SK-N-SH treated with all-trans-retinoic acid at 6 μM for 48 hours (cell line): Measurements from ENCODE around the gene AARS1.

Experiments used
- ATAC-seq: fragments of 200-7000 bp; cut with Tn5 transposase; 3 replicates; pipeline ENCODE4 v1.9.1; 2020; ENCODE audit warnings: mild to moderate bottlenecking, moderate library complexity
- ARNTL ChIP-seq: fragments of 450-650 bp; formaldehyde crosslinking; IDR thresholded peaks from 2 replicates; pipeline ENCODE4 v1.5.0; 2020; ENCODE audit warnings: low read depth, mild to moderate bottlenecking, moderate library complexity, borderline replicate concordance
- CREB5 ChIP-seq: fragments of 250-450 bp; sonication (Bioruptor Pico); IDR thresholded peaks from 2 replicates; pipeline ENCODE4 v1.5.1; 2020; ENCODE audit warnings: low read depth, mild to moderate bottlenecking, moderate library complexity
- CSRNP3 ChIP-seq: fragments of 250-450 bp; sonication (Bioruptor Pico); IDR thresholded peaks from 2 replicates; pipeline ENCODE4 v1.5.1; 2021; ENCODE audit warnings: mild to moderate bottlenecking, moderate library complexity
- ESRRG ChIP-seq: fragments of 250-450 bp; sonication (Bioruptor Pico); IDR thresholded peaks from 2 replicates; pipeline ENCODE4 v1.6.1; 2021; ENCODE audit warnings: mild to moderate bottlenecking
- GLIS3 ChIP-seq: fragments of 250-450 bp; sonication (Bioruptor Pico); IDR thresholded peaks from 2 replicates; pipeline ENCODE4 v1.5.0; 2020; ENCODE audit warnings: mild to moderate bottlenecking, moderate library complexity
- ISL1 ChIP-seq: fragments of 250-450 bp; sonication (Bioruptor Pico); IDR thresholded peaks from 2 replicates; pipeline ENCODE4 v2.1.2; 2022; ENCODE audit warnings: mild to moderate bottlenecking, moderate library complexity
- OSR1 ChIP-seq: fragments of 250-450 bp; sonication (Bioruptor Pico); IDR thresholded peaks from 2 replicates; pipeline ENCODE4 v1.8.0; 2022; ENCODE audit warnings: moderate library complexity, mild to moderate bottlenecking, inconsistent platforms
- PATZ1 ChIP-seq: fragments of 250-450 bp; sonication (Bioruptor Pico); IDR thresholded peaks from 2 replicates; pipeline ENCODE4 v1.8.0; 2020; ENCODE audit warnings: mild to moderate bottlenecking, moderate library complexity, borderline replicate concordance
- RARB ChIP-seq: fragments of 250-450 bp; sonication (Bioruptor Pico); IDR thresholded peaks from 2 replicates; pipeline ENCODE4 v1.8.0; 2021; ENCODE audit warnings: mild to moderate bottlenecking, moderate library complexity
- SNAI2 ChIP-seq: fragments of 250-450 bp; sonication (Bioruptor Pico); IDR thresholded peaks from 2 replicates; pipeline ENCODE4 v1.5.0; 2020; ENCODE audit warnings: mild to moderate bottlenecking, moderate library complexity
- TCF4 ChIP-seq: fragments of 250-450 bp; sonication (Bioruptor Pico); IDR thresholded peaks from 2 replicates; pipeline ENCODE4 v1.8.0; 2021; ENCODE audit warnings: mild to moderate bottlenecking, moderate library complexity, borderline replicate concordance
- TOX ChIP-seq: fragments of 250-450 bp; sonication (Bioruptor Pico); IDR thresholded peaks from 2 replicates; pipeline ENCODE4 v1.8.0; 2021; ENCODE audit warnings: mild to moderate bottlenecking, moderate library complexity, borderline replicate concordance
- TSHZ2 ChIP-seq: fragments of 250-450 bp; sonication (Bioruptor Pico); IDR thresholded peaks from 2 replicates; pipeline ENCODE4 v1.5.0; 2020; ENCODE audit warnings: mild to moderate bottlenecking, moderate library complexity
- ZC3H10 ChIP-seq: fragments of 250-450 bp; sonication (Bioruptor Pico); IDR thresholded peaks from 2 replicates; pipeline ENCODE4 v1.5.1; 2021; ENCODE audit warnings: mild to moderate bottlenecking, moderate library complexity
- ZFP3 ChIP-seq: fragments of 250-450 bp; sonication (Bioruptor Pico); IDR thresholded peaks from 2 replicates; pipeline ENCODE4 v1.5.0; 2020; ENCODE audit warnings: mild to moderate bottlenecking, moderate library complexity
- ZFP30 ChIP-seq: fragments of 450-650 bp; formaldehyde crosslinking; IDR thresholded peaks from 2 replicates; pipeline ENCODE4 v1.5.0; 2022; ENCODE audit warnings: mild to moderate bottlenecking, moderate library complexity
- ZNF565 ChIP-seq: fragments of 450-650 bp; formaldehyde crosslinking; conservative IDR thresholded peaks from 2 replicates; pipeline ENCODE4 v1.5.0; 2020; ENCODE audit warnings: low read depth, mild to moderate bottlenecking, moderate library complexity
- ZNF8 ChIP-seq: fragments of 450-650 bp; formaldehyde crosslinking; IDR thresholded peaks from 2 replicates; pipeline ENCODE4 v1.5.0; 2020; ENCODE audit warnings: mild to moderate bottlenecking, moderate library complexity

The AARS1 gene

GRCh38 chr16:70298988-70299938 is 10.0 kb upstream of the AARS1 start, which contains the start of gene DDX19B:
Gene DDX19B, plus strand, starts transcription at chr16:70299186. Its CDS starts 112 bp downstream, at chr16:70299298.
- TF ChIP-seq ZNF8 (CRISPR knock-in tag), result no peak
- TF ChIP-seq ZC3H10, result no peak
- TF ChIP-seq OSR1 (CRISPR knock-in tag), result no peak
- no peak for TF ChIP-seq CSRNP3 (CRISPR knock-in tag)
- TF ChIP-seq GLIS3, result no peak
- no peak for TF ChIP-seq RARB (CRISPR knock-in tag)
- no peak for TF ChIP-seq TOX
- no peak for TF ChIP-seq ARNTL (CRISPR knock-in tag)
- TF ChIP-seq CREB5 (CRISPR knock-in tag), result no peak
- TF ChIP-seq TSHZ2 (CRISPR knock-in tag), result no peak
- ATAC-seq, result peak; percentile 98

GRCh38 chr16:70295634-70296033 is 6.3 kb upstream of the AARS1 start:
- TF ChIP-seq ZFP3 (no peak), TSHZ2 (CRISPR knock-in tag) (no peak), ESRRG (CRISPR knock-in tag) (no peak), SNAI2 (CRISPR knock-in tag) (no peak), ISL1 (no peak), CREB5 (CRISPR knock-in tag) (no peak), ZFP30 (CRISPR knock-in tag) (no peak), PATZ1 (CRISPR knock-in tag) (no peak), CSRNP3 (CRISPR knock-in tag) (no peak), ZNF565 (CRISPR knock-in tag) (no peak), OSR1 (CRISPR knock-in tag) (no peak), ARNTL (CRISPR knock-in tag) (no peak), TCF4 (CRISPR knock-in tag) (no peak)
- TF ChIP-seq, all 23 proteins: peak for 0
- no peak for ATAC-seq
